SU-DHL-6 (cell line): ENCODE measurements around the gene VWF.

Experiments used
- CTCF ChIP-seq: fragments of 200-600 bp; sonication (generic); IDR thresholded peaks from one replicate; pipeline ENCODE4 v1.5.1; 2017; ENCODE audit warnings: antibody characterized with exemption, mild to moderate bottlenecking, low read length, moderate library complexity; ENCODE audit not compliant: insufficient read depth, poor library complexity, severe bottlenecking
- EZH2phosphoT487 ChIP-seq: fragments of 200-600 bp; sonication (generic), shearing (Covaris generic); conservative IDR thresholded peaks from 2 replicates; pipeline ENCODE4 v1.6.1; 2018; ENCODE audit warnings: mild to moderate bottlenecking, antibody characterized with exemption, low read length, moderate library complexity, mixed read lengths

GRCh38 chr12:6114476-6114870 is 10.0 kb downstream of the VWF start:
- no peak for TF ChIP-seq CTCF
- no peak for TF ChIP-seq EZH2phosphoT487
